ENCODE data around the gene MSMB.

Gene MSMB

GRCh38 chr10:46018453-46019176 lies 27.5 kb downstream of the MSMB start:
- no peak overlapping the region for H3K4me3 ChIP-seq (ENCODE audit: low read depth, low read length)
- H3K27ac ChIP-seq (ENCODE audit: extremely low read depth, low read depth, low read length): no peak overlapping the region
- TF ChIP-seq ZNF76 (tag by site-specific recombination; IDR thresholded peaks at IDR 0.05; ENCODE audit: borderline replicate concordance, low read depth) (no peak), ZNF426 (tag by site-specific recombination; IDR thresholded peaks at IDR 0.05) (no peak), ZNF660 (tag by site-specific recombination; IDR thresholded peaks at IDR 0.05) (no peak), ZNF2 (tag by site-specific recombination; IDR thresholded peaks at IDR 0.05) (no peak), ZNF223 (tag by site-specific recombination; IDR thresholded peaks at IDR 0.05) (no peak), ZNF510 (tag by site-specific recombination; IDR thresholded peaks at IDR 0.05; ENCODE audit: insufficient replicate concordance) (no peak), TRIM28 (IDR thresholded peaks at IDR 0.05; ENCODE audit: borderline replicate concordance, low read length) (no peak), SCRT2 (tag by site-specific recombination; IDR thresholded peaks at IDR 0.05) (no peak), TSHZ1 (tag by site-specific recombination; IDR thresholded peaks at IDR 0.05; ENCODE audit: borderline replicate concordance) (no peak), ZNF830 (tag by site-specific recombination; IDR thresholded peaks at IDR 0.05; ENCODE audit: low read depth) (no peak), YY1 (tag by site-specific recombination; IDR thresholded peaks at IDR 0.05) (no peak), ZNF398 (tag by site-specific recombination; IDR thresholded peaks at IDR 0.05) (no peak), ZNF488 (tag by site-specific recombination; IDR thresholded peaks at IDR 0.05) (no peak), ZFP37 (tag by site-specific recombination; IDR thresholded peaks at IDR 0.05) (no peak), ZBTB17 (tag by site-specific recombination; IDR thresholded peaks at IDR 0.05) (no peak), ZNF600 (tag by site-specific recombination; IDR thresholded peaks at IDR 0.05) (no peak), ZNF585B (tag by site-specific recombination; IDR thresholded peaks at IDR 0.05) (no peak), REPIN1 (tag by site-specific recombination; IDR thresholded peaks at IDR 0.05; ENCODE audit: low read depth) (no peak), ZFHX2 (tag by site-specific recombination; conservative IDR thresholded peaks at IDR 0.05) (no peak)
- peaks cover 15 to 42% of the 10 kb centered on the region in 2 experiments for H3K36me3 ChIP-seq (ENCODE audit: control insufficient read depth in 2 of 2, insufficient read depth in 1 of 2, low read length in 2 of 2)
- ChIA-PET POLR2A (no interaction called here), CTCF (interaction anchor here (1.1 to 1.4 kb wide), 2 partner anchors 10 to 204 kb away, joined by 3 read pairs; no protein-coding TSS in a partner anchor)
- H3K9me3 ChIP-seq (ENCODE audit: control insufficient read depth, insufficient read depth, low read depth, low read length): no peaks in the 10 kb centered on the region
- peaks cover 5% of the 10 kb centered on the region; the same call in 1 of the 2 replicates for H3K4me1 ChIP-seq (ENCODE audit: control insufficient read depth, insufficient read depth, low read length)

- Histone ChIP-seq H3K9me3 (ENCODE audit: control insufficient read depth, insufficient read depth, low read depth, low read length) (no peaks in the 10 kb centered on the region), H3K36me3 (ENCODE audit: control insufficient read depth in 2 of 2, insufficient read depth in 1 of 2, low read length in 2 of 2) (peaks cover 22 to 51% of the 10 kb centered on the region in 2 experiments), H3K4me3 (ENCODE audit: low read depth, low read length) (no peak overlapping the region), H3K4me1 (ENCODE audit: control insufficient read depth, insufficient read depth, low read length) (peaks cover 4% of the 10 kb centered on the region; the same call in 1 of the 2 replicates), H3K27ac (ENCODE audit: extremely low read depth, low read depth, low read length) (no peak overlapping the region)
- ChIA-PET CTCF (interaction anchor here (1.1 kb wide), 1 partner anchor 9 kb away, joined by 3 read pairs; no protein-coding TSS in a partner anchor), POLR2A (interaction anchor here (0.7 kb wide), 1 partner anchor 12 kb away, joined by 3 read pairs; no protein-coding TSS in a partner anchor)
- TF ChIP-seq PRDM10 (tag by site-specific recombination; IDR thresholded peaks at IDR 0.05) (no peak), ZIC2 (tag by site-specific recombination; IDR thresholded peaks at IDR 0.05) (no peak)
These were observed 28.3 kb downstream of the MSMB start for GRCh38 chr10:46017733-46018132.
